RWPE2 (cell line): Measurements from ENCODE around the gene CD72.

Experiments used
- ATAC-seq: fragments of 200-7000 bp; cut with Tn5 transposase; 3 replicates; pipeline ENCODE4 v1.9.1; 2021; ENCODE audit warnings: low read depth
- DNase-seq: peaks from one replicate; pipeline ENCODE4 v3.0.0-alpha.2; 2020; ENCODE audit warnings: low spot score
- H3K27ac ChIP-seq: fragments of 450-650 bp; 2 replicates; pipeline ENCODE4 v1.5.1; 2017; ENCODE audit warnings: mild to moderate bottlenecking; ENCODE audit not compliant: poor library complexity, severe bottlenecking
- H3K27me3 ChIP-seq: fragments of 250-450 bp; sonication (Bioruptor Pico); 2 replicates; pipeline ENCODE4 v1.5.1; 2021; ENCODE audit warnings: mild to moderate bottlenecking, moderate library complexity; ENCODE audit not compliant: insufficient read depth, poor library complexity, severe bottlenecking
- H3K36me3 ChIP-seq: fragments of 250-450 bp; sonication (Bioruptor Pico); 2 replicates; pipeline ENCODE4 v1.5.1; 2020; ENCODE audit warnings: low read depth, mild to moderate bottlenecking, moderate library complexity
- H3K4me1 ChIP-seq: fragments of 250-450 bp; sonication (Bioruptor Pico); 2 replicates; pipeline ENCODE4 v1.5.1; 2021; ENCODE audit warnings: mild to moderate bottlenecking, moderate library complexity; ENCODE audit not compliant: insufficient read depth, poor library complexity, severe bottlenecking
- H3K4me3 ChIP-seq: fragments of 250-450 bp; sonication (Bioruptor Pico); 2 replicates; pipeline ENCODE4 v1.5.1; 2021; ENCODE audit warnings: mild to moderate bottlenecking, moderate library complexity; ENCODE audit not compliant: severe bottlenecking
- H3K9me3 ChIP-seq: fragments of 250-450 bp; sonication (Bioruptor Pico); 2 replicates; pipeline ENCODE4 v1.5.1; 2021; ENCODE audit warnings: mild to moderate bottlenecking, moderate library complexity; ENCODE audit not compliant: severe bottlenecking
- CTCF ChIP-seq: fragments of 450-650 bp; IDR thresholded peaks from one replicate; pipeline ENCODE4 v1.5.1; 2017; ENCODE audit warnings: mild to moderate bottlenecking, moderate library complexity; ENCODE audit not compliant: poor library complexity, severe bottlenecking

Gene CD72

DNA sequence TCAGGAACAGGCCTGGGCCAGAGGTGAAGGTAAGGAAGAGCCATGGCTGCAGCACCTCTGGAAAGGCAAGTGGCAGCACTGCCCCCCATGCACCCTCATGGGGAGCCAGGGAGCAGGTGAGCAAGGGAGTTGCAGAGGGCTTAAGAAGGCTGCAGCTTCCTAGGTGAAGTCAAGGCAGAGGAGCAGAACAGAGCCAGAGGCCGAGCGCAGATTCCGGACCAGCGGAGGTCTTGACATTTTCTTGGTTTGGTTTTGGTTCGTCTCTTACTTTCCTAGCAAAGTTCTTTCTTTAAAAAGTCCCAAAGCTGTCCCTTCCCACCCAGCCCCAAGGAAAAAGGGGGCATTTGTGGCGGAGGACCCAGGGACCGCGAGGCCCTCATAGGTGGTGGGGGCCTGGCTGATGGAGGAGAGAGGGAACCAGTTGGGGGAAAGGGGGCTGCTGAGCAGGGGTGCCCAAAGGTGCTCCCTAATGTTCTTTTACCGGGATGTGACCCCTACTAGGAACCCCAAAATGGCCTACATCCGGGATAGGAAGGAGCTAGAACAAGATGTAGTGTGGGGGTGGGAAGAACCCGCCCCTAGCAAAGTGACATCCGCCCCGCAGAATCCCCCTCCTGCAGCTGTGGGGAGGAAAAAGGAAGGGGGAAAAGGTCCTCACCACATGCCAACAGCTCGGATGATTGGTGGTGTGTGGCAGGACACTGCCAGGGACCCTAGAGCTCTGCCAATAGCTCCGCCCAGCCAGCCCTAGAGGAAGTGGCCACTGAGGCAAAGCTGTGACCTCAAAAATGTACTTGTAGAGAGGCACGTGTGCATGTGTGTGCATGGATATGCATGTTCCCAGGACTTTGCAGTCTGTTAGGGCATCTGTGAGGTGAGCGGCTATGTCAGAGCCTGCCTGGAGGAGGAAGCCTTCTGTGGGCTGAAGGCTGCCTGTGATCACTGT is 914 bp upstream of the CD72 start:
- Histone ChIP-seq H3K4me1 (no peaks in the 10 kb centered on the region), H3K27ac (no peak overlapping the region), H3K4me3 (no peak overlapping the region), H3K36me3 (no peaks in the 10 kb centered on the region), H3K27me3 (peaks cover 6% of the 10 kb centered on the region), H3K9me3 (no peaks in the 10 kb centered on the region)
- ATAC-seq (no peak), DNase-seq (no peak)
- TF ChIP-seq CTCF, result no peak

DNA sequence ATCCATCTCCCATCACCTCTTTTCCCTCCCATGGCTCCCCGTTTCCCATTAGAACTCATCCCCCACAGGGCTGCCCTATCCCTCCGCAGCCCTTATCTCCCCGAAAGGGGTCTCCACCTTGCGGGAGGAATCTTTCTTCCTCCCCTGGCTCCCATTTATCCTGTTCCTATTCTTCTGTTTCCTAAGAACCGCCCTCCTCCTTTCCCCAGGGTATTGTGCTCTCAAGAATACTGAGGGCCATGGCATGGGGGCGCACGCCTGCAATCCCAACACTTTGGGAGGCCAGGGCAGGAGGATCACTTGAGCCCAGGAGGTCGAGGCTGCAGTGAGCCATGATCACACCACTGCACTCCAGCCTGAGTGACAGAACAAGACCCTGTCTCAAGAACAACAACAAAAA is 665 bp downstream of the CD72 start:
- no peak overlapping the region for H3K4me3 ChIP-seq
- H3K27ac ChIP-seq, result no peak overlapping the region
- DNase-seq (no peak), ATAC-seq (no peak)
- no peaks in the 10 kb centered on the region for H3K9me3 ChIP-seq
- no peaks in the 10 kb centered on the region for H3K4me1 ChIP-seq
- peaks cover 6% of the 10 kb centered on the region for H3K27me3 ChIP-seq
- no peak for TF ChIP-seq CTCF
- no peaks in the 10 kb centered on the region for H3K36me3 ChIP-seq

GRCh38 chr9:35616681-35617459 is 1.3 kb downstream of the CD72 start:
- Histone ChIP-seq H3K27me3 (peaks cover 6% of the 10 kb centered on the region), H3K4me3 (peak overlapping the region; percentile 6), H3K9me3 (no peaks in the 10 kb centered on the region), H3K4me1 (no peaks in the 10 kb centered on the region), H3K36me3 (no peaks in the 10 kb centered on the region), H3K27ac (no peak overlapping the region)
- no peak for DNase-seq
- no peak for TF ChIP-seq CTCF
- peak; percentile 49 for ATAC-seq

GRCh38 chr9:35615981-35616680 is 2.1 kb downstream of the CD72 start:
- no peak for TF ChIP-seq CTCF
- H3K27me3 ChIP-seq, result peaks cover 6% of the 10 kb centered on the region
- ATAC-seq (no peak), DNase-seq (no peak)
- H3K9me3 ChIP-seq, result no peaks in the 10 kb centered on the region
- H3K4me3 ChIP-seq, result no peak overlapping the region
- H3K36me3 ChIP-seq, result no peaks in the 10 kb centered on the region
- H3K4me1 ChIP-seq, result no peaks in the 10 kb centered on the region
- no peak overlapping the region for H3K27ac ChIP-seq
